Kidney (tissue), 14 donors: ENCODE results near the gene TSR1. TPM values are rescaled to one million over a fixed set of nuclear protein-coding genes. Genes with fewer than 3 reads are reported as not detected.

Experiments used
- DNase-seq, 5 donors: peaks; one replicate each; pipeline ENCODE4 v3.0.0-alpha.2; 2013 to 2020
- FAIRE-seq: peaks from 2 replicates; lab custom pipeline; 2012; peaks lifted over from hg19 to GRCh38; lab: Jason Lieb, UNC
- H3K27ac ChIP-seq, 2 donors: one replicate each; pipeline ENCODE4 v1.7.0; 2013; ENCODE audit warnings: low read depth in 2 of 2, low read length in 2 of 2, inconsistent platforms in 1 of 2
- H3K27me3 ChIP-seq: one replicate; pipeline ENCODE4 v1.7.1; 2013; ENCODE audit warnings: low read length, inconsistent platforms; ENCODE audit not compliant: control insufficient read depth, insufficient read depth
- H3K36me3 ChIP-seq, 3 donors: one replicate each; pipeline versions ENCODE4 v1.7.0 to v1.7.1; 2013; ENCODE audit warnings: low read length in 3 of 3, control low read depth in 1 of 3, inconsistent platforms in 1 of 3; ENCODE audit not compliant: insufficient read depth in 3 of 3, control insufficient read depth in 2 of 3
- H3K4me1 ChIP-seq, 3 donors: one replicate each; pipeline versions ENCODE4 v1.7.0 to v1.7.1; 2013; ENCODE audit warnings: low read length in 3 of 3, inconsistent platforms in 1 of 3, low read depth in 1 of 3; ENCODE audit not compliant: control insufficient read depth in 2 of 3, insufficient read depth in 2 of 3
- H3K4me3 ChIP-seq, 3 donors: one replicate each; pipeline versions ENCODE4 v1.7.0 to v1.8.1; 2013; ENCODE audit warnings: low read length in 3 of 3, control low read depth in 1 of 3, inconsistent platforms in 1 of 3
- H3K9ac ChIP-seq, 3 donors: one replicate each; pipeline versions ENCODE4 v1.7.0 to v1.7.1; 2013; ENCODE audit warnings: low read length in 3 of 3, control low read depth in 1 of 3, inconsistent platforms in 1 of 3
- H3K9me3 ChIP-seq, 3 donors: one replicate each; pipeline versions ENCODE4 v1.7.0 to v1.7.1; 2013; ENCODE audit warnings: low read length in 3 of 3, control low read depth in 1 of 3, inconsistent platforms in 1 of 3; ENCODE audit not compliant: control insufficient read depth in 2 of 3, insufficient read depth in 1 of 3
- intact Hi-C: fragments of 100-400 bp; cut with DNase I; formaldehyde crosslinking; loops from one replicate; pipeline ENCODE4 v1.11.1; 2022
- polyA plus RNA-seq: library from polyadenylated mRNA; stranded (reverse); fragments of 350-450 nt; fragmentation: Illumina TruSeq; extraction: RNeasy Lipid Tissue Mini Kit (QIAGEN cat#74804); gene quantifications from one replicate; pipeline ENCODE4 v1.2.3, GENCODE V29; 2014; ENCODE audit warnings: low read depth, low replicate concordance; ENCODE audit not compliant: insufficient read depth
- total RNA-seq: library from RNA; stranded (reverse); fragmentation: NEBNext Ultra II Directional; extraction: Animal tissue kit (Norgen Biotek cat#: 25700); gene quantifications from one replicate; pipeline ENCODE4 v1.2.1, GENCODE V29; 2021
- TF ChIP-seq, protein P1 (sequence below): IDR thresholded peaks from 3 replicates; pipeline ENCODE4 v1.5.1; 2012; ENCODE audit warnings: mild to moderate bottlenecking, moderate library complexity, borderline replicate concordance; ENCODE audit not compliant: insufficient read depth; ENCODE audit errors: extremely low read depth
- donor health status: control.
- donor health status: control.
- donor health status: control.
- donor health status: control.
- donor health status: control.
- donor health status: DM: yes; HTN: yes; CAD: no.
- donor health status: Normal renal cell carcinoma (clear cell type).

Gene TSR1
- total and polyA plus RNA-seq, 2 donors from 2014 or later, result 9.1 to 24.4 TPM

DNA sequence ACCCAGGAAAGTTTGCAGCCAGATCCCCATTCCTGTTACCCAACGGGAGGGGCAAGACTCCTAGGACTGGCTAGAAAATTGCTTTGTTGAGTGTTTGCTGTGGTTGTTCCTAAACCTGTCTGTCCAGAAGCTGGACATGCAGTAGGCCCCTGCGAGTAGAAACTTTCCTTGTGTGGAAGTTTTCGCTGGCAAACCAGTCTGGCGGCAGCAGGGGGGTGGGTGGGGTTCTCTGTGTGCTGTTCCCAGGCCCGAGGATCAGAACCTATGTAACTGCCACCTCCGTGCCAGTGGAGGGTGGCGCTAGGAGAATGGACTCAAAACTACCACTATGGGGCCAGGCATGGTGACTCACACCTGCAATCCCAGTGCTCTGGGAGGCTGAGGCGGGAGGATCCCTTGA, 10.2 kb upstream of the TSR1 start:
- DNase-seq (no peak), FAIRE-seq (no peak)
- H3K4me1 ChIP-seq, result peaks cover 0 to 4% (median 0%) of the 10 kb centered on the region in 3 donors
- H3K36me3 ChIP-seq, result peaks cover 0 to 9% (median 3%) of the 10 kb centered on the region in 3 donors
- H3K9me3 ChIP-seq, result no peaks in the 10 kb centered on the region
- no peak overlapping the region for H3K9ac ChIP-seq
- no peak overlapping the region for H3K4me3 ChIP-seq
- H3K27me3 ChIP-seq, result no peaks in the 10 kb centered on the region
- TF ChIP-seq, protein P1, sequence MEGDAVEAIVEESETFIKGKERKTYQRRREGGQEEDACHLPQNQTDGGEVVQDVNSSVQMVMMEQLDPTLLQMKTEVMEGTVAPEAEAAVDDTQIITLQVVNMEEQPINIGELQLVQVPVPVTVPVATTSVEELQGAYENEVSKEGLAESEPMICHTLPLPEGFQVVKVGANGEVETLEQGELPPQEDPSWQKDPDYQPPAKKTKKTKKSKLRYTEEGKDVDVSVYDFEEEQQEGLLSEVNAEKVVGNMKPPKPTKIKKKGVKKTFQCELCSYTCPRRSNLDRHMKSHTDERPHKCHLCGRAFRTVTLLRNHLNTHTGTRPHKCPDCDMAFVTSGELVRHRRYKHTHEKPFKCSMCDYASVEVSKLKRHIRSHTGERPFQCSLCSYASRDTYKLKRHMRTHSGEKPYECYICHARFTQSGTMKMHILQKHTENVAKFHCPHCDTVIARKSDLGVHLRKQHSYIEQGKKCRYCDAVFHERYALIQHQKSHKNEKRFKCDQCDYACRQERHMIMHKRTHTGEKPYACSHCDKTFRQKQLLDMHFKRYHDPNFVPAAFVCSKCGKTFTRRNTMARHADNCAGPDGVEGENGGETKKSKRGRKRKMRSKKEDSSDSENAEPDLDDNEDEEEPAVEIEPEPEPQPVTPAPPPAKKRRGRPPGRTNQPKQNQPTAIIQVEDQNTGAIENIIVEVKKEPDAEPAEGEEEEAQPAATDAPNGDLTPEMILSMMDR, result no peak
- intact Hi-C loops, result no loop called here
- H3K27ac ChIP-seq, result no peak overlapping the region

DNA sequence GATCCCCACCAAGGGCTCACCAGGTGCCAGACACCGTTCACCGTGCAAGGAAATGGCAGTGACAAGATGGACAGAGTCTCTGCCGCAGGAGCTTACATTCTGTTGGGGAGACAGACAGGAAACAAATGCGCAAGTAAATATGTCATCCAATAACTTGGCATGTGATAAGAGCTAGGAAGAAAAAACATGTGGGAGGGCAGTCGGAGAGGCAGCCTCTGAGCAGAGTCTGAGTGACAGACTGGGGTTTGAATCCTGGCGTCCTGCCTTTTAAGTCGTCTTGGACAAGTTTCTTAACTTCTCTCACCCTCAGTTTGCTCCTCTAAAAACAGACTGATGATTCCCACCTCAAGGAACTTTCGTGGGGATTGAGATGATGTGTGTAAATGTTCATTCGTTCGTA, 8.3 kb upstream of the TSR1 start:
- Histone ChIP-seq H3K27me3 (no peaks in the 10 kb centered on the region), H3K4me1 (peaks cover 0 to 4% (median 0%) of the 10 kb centered on the region in 3 donors), H3K9me3 (no peaks in the 10 kb centered on the region), H3K4me3 (no peak overlapping the region), H3K36me3 (peaks cover 0 to 9% (median 3%) of the 10 kb centered on the region in 3 donors), H3K9ac (no peak overlapping the region), H3K27ac (no peak overlapping the region)
- intact Hi-C loops, result no loop called here
- DNase-seq (no peak), FAIRE-seq (no peak)
- TF ChIP-seq, protein P1, result no peak

DNA sequence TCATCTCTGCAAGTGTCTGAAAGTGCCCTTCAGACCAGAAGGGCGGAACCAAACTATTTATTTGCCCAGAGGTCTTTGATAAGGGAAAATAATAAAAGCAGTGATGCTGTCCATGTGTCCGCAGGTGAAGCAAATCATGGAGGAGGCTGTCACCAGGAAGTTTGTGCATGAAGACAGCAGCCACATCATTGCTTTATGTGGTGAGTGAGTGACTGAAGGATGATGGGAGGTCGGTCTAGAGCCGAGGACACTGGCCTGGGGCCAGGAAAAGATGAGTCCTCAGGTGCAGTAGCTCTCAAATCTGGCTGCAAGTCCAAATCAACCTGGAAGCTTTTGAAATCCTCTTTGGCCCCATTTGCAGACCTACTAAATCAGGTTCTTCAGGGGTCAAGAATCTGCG, 7.2 kb upstream of the TSR1 start:
- H3K36me3 ChIP-seq, result peaks cover 0 to 9% (median 3%) of the 10 kb centered on the region in 3 donors
- H3K27me3 ChIP-seq, result no peaks in the 10 kb centered on the region
- no peak overlapping the region for H3K4me3 ChIP-seq
- no peak for DNase-seq
- no peak for FAIRE-seq
- intact Hi-C loops, result no loop called here
- TF ChIP-seq, protein P1, result no peak
- H3K27ac ChIP-seq, result no peak overlapping the region
- peaks cover 0 to 4% (median 0%) of the 10 kb centered on the region in 3 donors for H3K4me1 ChIP-seq
- H3K9me3 ChIP-seq, result no peaks in the 10 kb centered on the region
- H3K9ac ChIP-seq, result no peak overlapping the region

DNA sequence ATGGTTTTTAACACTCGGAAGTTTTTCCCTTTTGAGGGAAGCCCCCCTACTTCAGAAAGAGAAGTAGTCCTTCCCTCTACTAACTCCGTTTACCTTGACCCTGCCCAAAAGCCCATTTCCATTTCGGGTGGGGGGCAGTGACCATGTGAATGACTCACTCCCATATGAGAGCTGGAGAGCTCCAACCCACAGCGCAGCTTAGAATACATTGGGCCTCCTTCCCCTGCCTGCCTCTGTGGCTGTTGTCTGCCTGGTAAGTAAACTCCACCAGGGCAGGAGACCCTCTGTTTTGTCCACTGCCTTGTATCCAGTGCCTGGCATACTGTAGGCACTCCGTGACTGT, 2.0 kb upstream of the TSR1 start:
- intact Hi-C loops, result no loop called here
- DNase-seq (peak in 3 of 5 donors; percentile 13 to 29 (median 16)), FAIRE-seq (no peak)
- no peaks in the 10 kb centered on the region for H3K9me3 ChIP-seq
- TF ChIP-seq, protein P1, result no peak
- no peaks in the 10 kb centered on the region for H3K27me3 ChIP-seq
- peak overlapping the region; percentile 42 to 74 for H3K27ac ChIP-seq
- peak overlapping the region; percentile 45 to 71 (median 59) for H3K4me3 ChIP-seq
- H3K9ac ChIP-seq, result peak overlapping the region in 2 of 3 donors; percentile 55 to 72
- H3K4me1 ChIP-seq, result peaks cover 0 to 9% (median 6%) of the 10 kb centered on the region in 3 donors
- H3K36me3 ChIP-seq, result peaks cover 13 to 16% (median 15%) of the 10 kb centered on the region in 3 donors
